ENCODE measurements around the gene TBL1X. TPM values are rescaled to one million over a fixed set of nuclear protein-coding genes. Genes with fewer than 3 reads are reported as not detected.

Gene TBL1X
- total and polyA plus RNA-seq, 2 experiments from 2014 or later, result 8.7 to 26.9 TPM

DNA sequence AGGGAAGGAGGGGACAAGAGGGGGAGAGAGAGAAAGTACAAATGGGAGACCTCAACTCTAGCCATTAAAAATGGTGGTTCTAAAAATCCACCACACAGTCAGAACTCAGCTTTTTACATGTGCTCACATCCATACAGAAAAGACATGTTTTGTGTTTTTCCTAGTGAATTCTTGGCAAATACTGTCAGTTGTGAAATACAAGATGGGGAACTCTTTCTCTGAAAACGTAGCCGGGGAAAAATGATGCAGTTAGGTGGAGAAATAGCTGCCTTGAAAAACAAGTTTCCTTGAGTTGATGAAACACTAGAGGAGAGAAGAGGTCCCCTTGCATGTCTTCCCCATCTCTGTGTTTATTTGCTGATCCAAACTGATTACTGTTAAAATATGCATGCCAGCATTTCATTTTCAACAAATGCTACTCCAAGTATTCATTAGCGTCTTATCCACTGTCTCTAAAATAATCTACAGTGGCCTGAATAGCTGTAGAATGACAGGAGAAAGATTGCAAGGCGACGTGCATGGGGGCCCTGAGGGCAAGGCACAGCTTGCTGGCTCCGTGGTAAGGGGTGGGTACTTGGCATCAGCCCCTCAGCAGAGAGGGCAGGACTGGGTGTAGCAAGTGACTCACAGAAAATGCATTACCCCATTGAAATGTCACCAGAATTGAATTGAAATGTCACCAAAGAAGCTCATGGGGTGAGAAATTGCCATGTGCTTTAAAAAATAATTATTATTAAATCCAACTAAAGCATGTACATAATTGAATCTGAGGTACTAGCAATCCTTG, 48.1 kb upstream of the TBL1X start (continued):
- TF ChIP-seq, protein P1, sequence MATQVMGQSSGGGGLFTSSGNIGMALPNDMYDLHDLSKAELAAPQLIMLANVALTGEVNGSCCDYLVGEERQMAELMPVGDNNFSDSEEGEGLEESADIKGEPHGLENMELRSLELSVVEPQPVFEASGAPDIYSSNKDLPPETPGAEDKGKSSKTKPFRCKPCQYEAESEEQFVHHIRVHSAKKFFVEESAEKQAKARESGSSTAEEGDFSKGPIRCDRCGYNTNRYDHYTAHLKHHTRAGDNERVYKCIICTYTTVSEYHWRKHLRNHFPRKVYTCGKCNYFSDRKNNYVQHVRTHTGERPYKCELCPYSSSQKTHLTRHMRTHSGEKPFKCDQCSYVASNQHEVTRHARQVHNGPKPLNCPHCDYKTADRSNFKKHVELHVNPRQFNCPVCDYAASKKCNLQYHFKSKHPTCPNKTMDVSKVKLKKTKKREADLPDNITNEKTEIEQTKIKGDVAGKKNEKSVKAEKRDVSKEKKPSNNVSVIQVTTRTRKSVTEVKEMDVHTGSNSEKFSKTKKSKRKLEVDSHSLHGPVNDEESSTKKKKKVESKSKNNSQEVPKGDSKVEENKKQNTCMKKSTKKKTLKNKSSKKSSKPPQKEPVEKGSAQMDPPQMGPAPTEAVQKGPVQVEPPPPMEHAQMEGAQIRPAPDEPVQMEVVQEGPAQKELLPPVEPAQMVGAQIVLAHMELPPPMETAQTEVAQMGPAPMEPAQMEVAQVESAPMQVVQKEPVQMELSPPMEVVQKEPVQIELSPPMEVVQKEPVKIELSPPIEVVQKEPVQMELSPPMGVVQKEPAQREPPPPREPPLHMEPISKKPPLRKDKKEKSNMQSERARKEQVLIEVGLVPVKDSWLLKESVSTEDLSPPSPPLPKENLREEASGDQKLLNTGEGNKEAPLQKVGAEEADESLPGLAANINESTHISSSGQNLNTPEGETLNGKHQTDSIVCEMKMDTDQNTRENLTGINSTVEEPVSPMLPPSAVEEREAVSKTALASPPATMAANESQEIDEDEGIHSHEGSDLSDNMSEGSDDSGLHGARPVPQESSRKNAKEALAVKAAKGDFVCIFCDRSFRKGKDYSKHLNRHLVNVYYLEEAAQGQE (IDR thresholded peaks at IDR 0.05; ENCODE audit: unreplicated experiment), result no peak
- TF ChIP-seq CREB1 (CRISPR knock-in tag; IDR thresholded peaks at IDR 0.05; ENCODE audit: low read depth) (no peak), NANOG (IDR thresholded peaks at IDR 0.05; ENCODE audit: borderline replicate concordance) (no peak)

DNA sequence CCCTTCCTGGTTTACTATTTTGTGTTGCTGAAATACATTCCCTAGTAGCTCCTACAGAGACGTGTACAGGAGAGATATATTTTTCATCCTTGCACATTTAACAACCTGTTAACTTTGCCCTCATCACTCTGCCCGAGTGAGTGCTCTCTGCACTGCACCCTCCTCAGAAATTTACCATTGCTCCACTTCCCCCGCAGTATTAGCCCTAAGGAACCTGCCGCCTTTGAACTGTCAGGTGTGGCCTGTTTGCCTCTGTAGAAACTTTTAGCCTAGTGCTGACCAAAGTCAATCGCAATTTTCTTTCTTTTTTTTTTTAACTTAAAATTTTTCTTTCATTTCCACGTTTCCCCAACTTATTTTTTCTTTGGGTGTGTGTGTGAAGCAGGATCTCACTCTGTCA, 46.6 kb upstream of the TBL1X start:
- Histone ChIP-seq H3F3A (replicated peaks; ENCODE audit: low read depth) (no peaks in the 10 kb centered on the region), H3K4me1 (ENCODE audit: insufficient read depth) (no peaks in the 10 kb centered on the region; the same call in 1 of the 2 replicates), H3K4me2 (no peak overlapping the region), H3K79me2 (replicated peaks; ENCODE audit: insufficient read depth) (no peaks in the 10 kb centered on the region), H4K20me1 (replicated peaks; ENCODE audit: insufficient read depth) (no peaks in the 10 kb centered on the region), H3K4me3 (no peak overlapping the region), H3K27me3 (ENCODE audit: insufficient read depth) (no peaks in the 10 kb centered on the region), H2AFZ (no peak overlapping the region), H3K9me2 (ENCODE audit: insufficient read depth) (no peaks in the 10 kb centered on the region), H3K36me3 (ENCODE audit: insufficient read depth) (no peaks in the 10 kb centered on the region), H3K27ac (ENCODE audit: low read depth) (no peak overlapping the region)
- H3K27me3 Mint-ChIP-seq (ENCODE audit: insufficient read depth, low read depth, poor library complexity), result peaks cover 1% of the 10 kb centered on the region
- peaks cover 11% of the 10 kb centered on the region; the same call in 2 of the 3 replicates for H3K4me1 Mint-ChIP-seq
- DNase-seq (ENCODE audit: low spot score) (no peak), ATAC-seq (no peak)
- H3K36me3 Mint-ChIP-seq (ENCODE audit: low read depth), result no peaks in the 10 kb centered on the region
- TF ChIP-seq ZNF114 (CRISPR knock-in tag; IDR thresholded peaks at IDR 0.05) (no peak), EZH2 (IDR thresholded peaks at IDR 0.05; ENCODE audit: low read depth, unreplicated experiment) (no peak), STAT1 (IDR thresholded peaks at IDR 0.05; ENCODE audit: unreplicated experiment) (no peak), NANOG (IDR thresholded peaks at IDR 0.05; ENCODE audit: borderline replicate concordance) (no peak), JUNB (IDR thresholded peaks at IDR 0.05; ENCODE audit: unreplicated experiment) (no peak), EZH2phosphoT487 (IDR thresholded peaks at IDR 0.05; ENCODE audit: unreplicated experiment) (no peak)
- TF ChIP-seq, protein P2, sequence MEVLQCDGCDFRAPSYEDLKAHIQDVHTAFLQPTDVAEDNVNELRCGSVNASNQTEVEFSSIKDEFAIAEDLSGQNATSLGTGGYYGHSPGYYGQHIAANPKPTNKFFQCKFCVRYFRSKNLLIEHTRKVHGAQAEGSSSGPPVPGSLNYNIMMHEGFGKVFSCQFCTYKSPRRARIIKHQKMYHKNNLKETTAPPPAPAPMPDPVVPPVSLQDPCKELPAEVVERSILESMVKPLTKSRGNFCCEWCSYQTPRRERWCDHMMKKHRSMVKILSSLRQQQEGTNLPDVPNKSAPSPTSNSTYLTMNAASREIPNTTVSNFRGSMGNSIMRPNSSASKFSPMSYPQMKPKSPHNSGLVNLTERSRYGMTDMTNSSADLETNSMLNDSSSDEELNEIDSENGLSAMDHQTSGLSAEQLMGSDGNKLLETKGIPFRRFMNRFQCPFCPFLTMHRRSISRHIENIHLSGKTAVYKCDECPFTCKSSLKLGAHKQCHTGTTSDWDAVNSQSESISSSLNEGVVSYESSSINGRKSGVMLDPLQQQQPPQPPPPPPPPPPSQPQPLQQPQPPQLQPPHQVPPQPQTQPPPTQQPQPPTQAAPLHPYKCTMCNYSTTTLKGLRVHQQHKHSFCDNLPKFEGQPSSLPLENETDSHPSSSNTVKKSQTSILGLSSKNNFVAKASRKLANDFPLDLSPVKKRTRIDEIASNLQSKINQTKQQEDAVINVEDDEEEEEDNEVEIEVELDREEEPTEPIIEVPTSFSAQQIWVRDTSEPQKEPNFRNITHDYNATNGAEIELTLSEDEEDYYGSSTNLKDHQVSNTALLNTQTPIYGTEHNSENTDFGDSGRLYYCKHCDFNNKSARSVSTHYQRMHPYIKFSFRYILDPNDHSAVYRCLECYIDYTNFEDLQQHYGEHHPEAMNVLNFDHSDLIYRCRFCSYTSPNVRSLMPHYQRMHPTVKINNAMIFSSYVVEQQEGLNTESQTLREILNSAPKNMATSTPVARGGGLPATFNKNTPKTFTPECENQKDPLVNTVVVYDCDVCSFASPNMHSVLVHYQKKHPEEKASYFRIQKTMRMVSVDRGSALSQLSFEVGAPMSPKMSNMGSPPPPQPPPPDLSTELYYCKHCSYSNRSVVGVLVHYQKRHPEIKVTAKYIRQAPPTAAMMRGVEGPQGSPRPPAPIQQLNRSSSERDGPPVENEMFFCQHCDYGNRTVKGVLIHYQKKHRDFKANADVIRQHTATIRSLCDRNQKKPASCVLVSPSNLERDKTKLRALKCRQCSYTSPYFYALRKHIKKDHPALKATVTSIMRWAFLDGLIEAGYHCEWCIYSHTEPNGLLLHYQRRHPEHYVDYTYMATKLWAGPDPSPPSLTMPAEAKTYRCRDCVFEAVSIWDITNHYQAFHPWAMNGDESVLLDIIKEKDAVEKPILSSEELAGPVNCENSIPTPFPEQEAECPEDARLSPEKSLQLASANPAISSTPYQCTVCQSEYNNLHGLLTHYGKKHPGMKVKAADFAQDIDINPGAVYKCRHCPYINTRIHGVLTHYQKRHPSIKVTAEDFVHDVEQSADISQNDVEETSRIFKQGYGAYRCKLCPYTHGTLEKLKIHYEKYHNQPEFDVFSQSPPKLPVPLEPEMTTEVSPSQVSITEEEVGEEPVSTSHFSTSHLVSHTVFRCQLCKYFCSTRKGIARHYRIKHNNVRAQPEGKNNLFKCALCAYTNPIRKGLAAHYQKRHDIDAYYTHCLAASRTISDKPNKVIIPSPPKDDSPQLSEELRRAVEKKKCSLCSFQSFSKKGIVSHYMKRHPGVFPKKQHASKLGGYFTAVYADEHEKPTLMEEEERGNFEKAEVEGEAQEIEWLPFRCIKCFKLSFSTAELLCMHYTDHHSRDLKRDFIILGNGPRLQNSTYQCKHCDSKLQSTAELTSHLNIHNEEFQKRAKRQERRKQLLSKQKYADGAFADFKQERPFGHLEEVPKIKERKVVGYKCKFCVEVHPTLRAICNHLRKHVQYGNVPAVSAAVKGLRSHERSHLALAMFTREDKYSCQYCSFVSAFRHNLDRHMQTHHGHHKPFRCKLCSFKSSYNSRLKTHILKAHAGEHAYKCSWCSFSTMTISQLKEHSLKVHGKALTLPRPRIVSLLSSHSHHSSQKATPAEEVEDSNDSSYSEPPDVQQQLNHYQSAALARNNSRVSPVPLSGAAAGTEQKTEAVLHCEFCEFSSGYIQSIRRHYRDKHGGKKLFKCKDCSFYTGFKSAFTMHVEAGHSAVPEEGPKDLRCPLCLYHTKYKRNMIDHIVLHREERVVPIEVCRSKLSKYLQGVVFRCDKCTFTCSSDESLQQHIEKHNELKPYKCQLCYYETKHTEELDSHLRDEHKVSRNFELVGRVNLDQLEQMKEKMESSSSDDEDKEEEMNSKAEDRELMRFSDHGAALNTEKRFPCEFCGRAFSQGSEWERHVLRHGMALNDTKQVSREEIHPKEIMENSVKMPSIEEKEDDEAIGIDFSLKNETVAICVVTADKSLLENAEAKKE (CRISPR knock-in tag; IDR thresholded peaks at IDR 0.05), result no peak
- no peaks in the 10 kb centered on the region for H3K9me3 Mint-ChIP-seq
- no peak overlapping the region for H3K27ac Mint-ChIP-seq
- no peak overlapping the region for H3K4me3 Mint-ChIP-seq

Measured in GM23338 (cell line).